SKM-1 (cell line): ENCODE data around the gene FBXO34.

Experiments used
- DNase-seq: peaks from one replicate; lab custom pipeline; 2025; ENCODE audit not compliant: unreplicated experiment; lab: John Stamatoyannopoulos, UW

The FBXO34 gene

GRCh38 chr14:55270832-55271571 is at the start of gene FBXO34:
Gene FBXO34, plus strand, starts transcription at chr14:55271421. Its CDS starts 78,970 bp downstream, at chr14:55350391.
- peak; percentile 74 for DNase-seq

DNA sequence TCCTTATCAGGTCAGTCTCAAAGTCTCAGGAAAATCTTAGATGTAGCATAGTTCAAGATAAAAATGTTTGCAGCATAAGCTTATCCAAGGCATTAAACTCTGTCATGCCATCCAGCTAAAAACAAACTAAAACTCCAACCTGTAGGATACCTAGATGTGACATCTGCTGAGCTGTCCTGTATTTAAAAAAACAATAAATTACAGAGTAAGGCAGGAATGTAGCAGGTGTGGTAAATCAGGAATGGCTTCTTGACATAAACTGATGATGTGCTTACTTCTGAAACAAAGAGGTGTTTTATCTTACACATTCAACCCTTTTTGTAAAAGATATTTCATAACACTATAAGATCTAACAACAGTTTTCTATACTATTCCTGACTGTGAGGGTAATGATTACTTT is 49.3 kb upstream of the FBXO34 start:
- DNase-seq, result no peak

- no peak for DNase-seq
These were observed 47.9 kb upstream of the FBXO34 start for GRCh38 chr14:55223364-55223763.

- no peak for DNase-seq
These were observed 43.0 kb upstream of the FBXO34 start for GRCh38 chr14:55228261-55228660.

DNA sequence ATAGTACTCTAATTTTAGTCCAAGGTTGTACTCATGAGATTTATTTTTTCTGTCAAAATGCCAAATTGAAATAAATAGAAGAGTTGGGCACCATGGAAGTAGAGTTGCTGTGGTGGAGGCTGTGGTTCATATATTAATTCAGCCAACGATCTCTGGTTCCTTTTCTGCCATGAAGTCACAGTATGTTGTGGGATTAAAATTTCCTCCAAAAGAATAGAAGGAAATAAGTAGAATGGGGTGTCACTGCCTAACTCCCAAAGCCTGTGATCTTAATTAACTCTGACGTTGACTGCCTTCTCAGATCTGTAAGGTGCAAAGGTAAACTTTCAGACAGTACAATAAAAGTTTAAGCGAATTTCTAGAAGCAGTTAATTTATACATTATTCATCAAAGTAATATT is 37.6 kb upstream of the FBXO34 start:
- no peak for DNase-seq

GRCh38 chr14:55238019-55238680 is 33.1 kb upstream of the FBXO34 start:
- peak; percentile 5 for DNase-seq

DNA sequence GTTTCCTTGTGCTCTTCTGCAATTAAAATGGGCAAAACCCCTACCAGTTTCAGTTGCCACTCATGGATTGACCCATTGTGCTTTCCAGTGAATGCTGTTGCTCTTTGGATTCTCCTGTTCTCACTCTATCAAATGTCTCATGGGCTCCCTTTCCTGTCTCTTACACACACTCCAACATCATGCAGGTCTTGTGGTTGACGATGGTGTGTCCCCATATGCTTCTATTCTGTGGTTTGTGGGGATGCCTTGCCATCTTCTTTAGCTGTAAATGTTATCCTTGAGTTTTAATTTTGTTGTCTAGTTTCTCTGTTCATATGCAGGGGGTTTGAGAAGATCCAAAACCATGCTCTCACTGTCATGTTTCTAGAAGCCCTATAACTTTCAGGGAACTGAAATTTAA is 31.9 kb upstream of the FBXO34 start:
- no peak for DNase-seq

DNA sequence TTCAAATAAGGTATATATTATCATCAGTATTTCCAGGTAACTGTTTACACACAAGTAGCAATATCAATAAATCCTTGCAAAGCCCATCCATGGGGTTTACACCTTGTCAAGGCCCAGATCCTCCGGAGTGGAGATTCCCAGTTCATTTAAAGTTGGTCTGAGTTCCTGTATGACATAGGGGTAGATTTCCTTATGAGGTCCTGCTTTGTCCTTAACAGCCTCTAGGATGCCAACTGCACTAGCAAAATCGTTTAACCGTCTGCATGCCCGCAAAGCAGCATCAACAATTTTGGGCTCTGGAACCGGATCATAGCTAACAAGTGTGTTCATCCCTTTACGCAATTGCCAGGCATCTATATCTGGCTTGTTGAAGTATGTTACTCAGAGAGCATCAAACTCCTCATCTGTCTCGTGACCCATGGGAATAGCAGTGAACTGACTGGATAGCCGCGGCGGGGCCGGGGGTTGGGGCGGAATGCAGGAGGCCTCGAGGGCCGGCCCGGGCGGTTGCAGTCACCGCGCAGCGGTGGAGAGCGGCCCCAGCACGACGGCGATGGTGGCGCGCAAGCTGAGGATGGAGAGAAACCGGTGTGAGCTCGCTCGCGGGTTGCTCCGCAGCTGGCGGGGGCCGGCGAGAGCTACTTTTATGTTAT is 30.6 kb upstream of the FBXO34 start:
- DNase-seq, result no peak

DNA sequence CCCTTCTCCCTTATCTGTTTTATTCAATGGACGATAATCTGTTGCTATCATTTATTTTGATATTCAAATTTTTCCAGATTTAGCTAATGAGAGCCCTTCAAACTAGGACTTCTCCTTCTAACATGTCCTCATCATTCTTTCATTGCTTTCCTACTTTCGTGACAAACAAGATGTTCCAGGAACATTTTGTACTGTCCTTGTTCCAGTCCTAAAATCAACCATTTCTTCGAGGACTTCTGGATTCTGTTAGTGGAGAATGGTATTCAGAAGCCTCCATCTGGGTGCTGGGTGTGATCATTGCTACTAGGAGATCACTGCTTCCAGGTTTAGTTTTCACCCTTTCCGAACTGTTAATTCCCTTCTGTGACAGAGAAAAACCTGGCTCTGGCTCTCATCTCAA is 29.5 kb upstream of the FBXO34 start:
- no peak for DNase-seq

- DNase-seq, result no peak
These were observed 27.8 kb upstream of the FBXO34 start for GRCh38 chr14:55243386-55243785.

DNA sequence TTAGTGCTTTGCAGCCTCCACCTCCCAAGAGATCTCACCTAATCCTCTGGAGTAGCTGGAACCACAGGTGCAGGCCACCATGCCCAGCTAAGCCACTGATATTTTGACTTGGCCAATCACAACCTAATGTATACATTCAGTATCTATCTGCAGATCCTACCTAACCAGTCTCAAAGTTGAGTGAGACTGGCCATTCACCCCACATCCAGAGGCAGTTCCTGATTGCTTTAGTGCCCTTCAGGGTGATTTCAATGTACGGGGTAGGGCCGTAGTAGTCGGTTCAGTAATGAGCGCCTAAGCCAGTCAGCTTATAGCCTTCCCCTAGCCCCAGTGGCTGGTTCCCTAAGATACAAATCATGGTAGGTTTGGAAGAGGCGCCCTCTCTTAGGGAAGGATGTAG is 27.4 kb upstream of the FBXO34 start:
- no peak for DNase-seq

GRCh38 chr14:55245657-55246268 is 25.5 kb upstream of the FBXO34 start:
- DNase-seq, result no peak

- no peak for DNase-seq
These were observed 22.8 kb upstream of the FBXO34 start for GRCh38 chr14:55248411-55248810.

- no peak for DNase-seq
These were observed 21.8 kb upstream of the FBXO34 start for GRCh38 chr14:55249423-55249822.

DNA sequence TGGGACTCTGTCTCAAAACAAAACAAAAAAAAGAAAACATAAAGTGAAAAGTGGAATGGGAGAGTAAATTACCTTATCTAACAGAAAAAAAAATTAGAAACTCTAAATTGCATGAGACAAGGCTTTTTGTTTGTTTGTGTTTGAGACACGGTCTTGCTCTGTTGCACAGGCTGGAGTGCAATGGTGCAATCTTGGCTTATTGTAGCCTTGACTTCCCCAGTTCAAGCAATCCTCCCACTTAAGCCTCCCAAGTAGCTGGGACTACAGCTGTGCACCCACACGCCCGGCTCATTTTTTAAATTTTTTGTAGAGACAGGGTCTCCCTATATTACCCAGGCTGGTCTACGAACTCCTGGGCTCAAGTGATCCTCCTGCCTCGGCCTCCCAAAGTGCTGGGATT is 17.9 kb upstream of the FBXO34 start:
- no peak for DNase-seq

GRCh38 chr14:55254581-55254980 is 16.6 kb upstream of the FBXO34 start:
- no peak for DNase-seq

GRCh38 chr14:55255979-55256378 is 15.2 kb upstream of the FBXO34 start:
- DNase-seq, result no peak

DNA sequence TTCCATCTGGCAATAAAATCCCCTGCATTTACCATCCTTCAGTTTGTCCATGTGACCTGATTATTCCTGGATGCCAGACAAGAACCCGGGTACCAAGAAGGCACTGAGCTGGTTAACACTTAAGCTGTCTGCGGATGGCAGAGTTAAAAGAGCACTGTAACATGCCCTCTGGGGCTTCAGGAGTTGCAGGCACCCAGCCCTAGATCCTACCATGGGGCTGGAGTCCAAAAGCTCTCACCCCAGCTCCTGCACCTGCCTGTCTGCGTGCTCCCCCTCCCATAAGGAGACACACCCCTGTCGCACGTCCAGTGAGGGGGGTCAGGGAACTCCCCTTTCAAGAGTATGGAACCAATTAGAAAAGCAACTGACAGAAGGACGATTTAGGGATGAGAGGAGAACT is 14.6 kb upstream of the FBXO34 start:
- DNase-seq, result no peak

DNA sequence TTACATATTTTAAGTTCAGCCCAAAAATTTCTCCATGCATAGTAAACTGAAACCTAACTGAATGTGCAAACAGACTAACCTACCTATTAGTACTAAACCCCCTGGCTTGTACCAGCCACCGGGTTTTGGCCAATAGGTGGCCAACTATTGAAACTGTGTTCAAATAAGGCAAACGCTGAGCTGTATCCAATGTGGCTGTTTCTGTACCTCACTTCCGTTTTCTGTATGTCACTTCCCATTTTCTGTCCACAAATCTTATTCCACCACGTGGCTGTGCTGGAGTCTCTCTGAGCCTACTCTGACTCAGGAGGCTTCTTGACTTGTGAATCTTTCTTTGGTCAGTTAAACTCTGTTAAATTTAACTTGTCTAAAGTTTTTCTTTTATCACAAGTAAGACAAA is 6.0 kb upstream of the FBXO34 start:
- no peak for DNase-seq

DNA sequence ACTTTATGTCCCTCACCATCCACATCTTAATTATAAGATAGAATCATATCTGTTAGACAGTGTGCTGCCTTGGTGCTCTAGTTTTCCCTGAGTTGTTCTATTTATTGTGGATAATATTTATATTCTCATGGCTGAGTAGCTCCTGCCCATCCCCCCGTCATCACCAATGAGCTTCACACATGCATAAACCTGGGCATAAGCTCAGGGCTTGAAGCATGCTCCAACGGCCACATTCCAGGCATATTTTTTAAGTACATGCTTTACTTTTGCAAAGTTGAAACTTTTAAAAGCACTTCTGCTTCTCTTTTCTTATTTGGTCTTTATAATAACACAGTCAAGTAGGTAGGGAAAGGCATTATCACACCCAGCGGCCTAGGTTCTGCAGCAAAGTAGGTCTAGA is 3.4 kb upstream of the FBXO34 start:
- no peak for DNase-seq

- peak; percentile 32 for DNase-seq
These were observed 514 bp downstream of the FBXO34 start for GRCh38 chr14:55271572-55272298.
